Measurements from ENCODE around the gene RBCK1. TPM values are rescaled to one million over a fixed set of nuclear protein-coding genes. Genes with fewer than 3 reads are reported as not detected.

Gene RBCK1
- polyA plus RNA-seq (ENCODE audit: insufficient read length in 3 of 3), result 10 to 100 TPM; 81.2 to 98.0 (median 85.4) TPM
- long read RNA-seq, donor 1, transcript RBCK1-213 (3 exons, 1,200 nt), result major isoform, 13 of 26 reads
- long read RNA-seq, donor 1, transcript RBCK1-202 (12 exons, 2,774 nt), result minor isoform, 6 of 26 reads
- long read RNA-seq, donor 1, partial matches to known transcripts, result 5 of 26 reads
- long read RNA-seq, donor 1, other reads (novel, unspliced or antisense), result 0 of 26 reads
- long read RNA-seq, donor 2, transcript RBCK1-202 (12 exons, 2,774 nt), result major isoform, 9 of 23 reads
- long read RNA-seq, donor 2, transcript RBCK1-213 (3 exons, 1,200 nt), result minor isoform, 8 of 23 reads
- long read RNA-seq, donor 2, partial matches to known transcripts, result 5 of 23 reads
- long read RNA-seq, donor 2, other reads (novel, unspliced or antisense), result 0 of 23 reads
- long read RNA-seq, donor 3, transcript RBCK1-202 (12 exons, 2,774 nt), result major isoform, 16 of 36 reads
- long read RNA-seq, donor 3, transcript RBCK1-213 (3 exons, 1,200 nt), result major isoform, 16 of 36 reads
- long read RNA-seq, donor 3, partial matches to known transcripts, result 0 of 36 reads
- long read RNA-seq, donor 3, other reads (novel, unspliced or antisense), result 0 of 36 reads
- long read RNA-seq, donor 4, transcript RBCK1-213 (3 exons, 1,200 nt), result major isoform, 12 of 33 reads
- long read RNA-seq, donor 4, transcript RBCK1-202 (12 exons, 2,774 nt), result minor isoform, 6 of 33 reads
- long read RNA-seq, donor 4, partial matches to known transcripts, result 14 of 33 reads
- long read RNA-seq, donor 4, other reads (novel, unspliced or antisense), result 0 of 33 reads
- long read RNA-seq, donor 5, transcript RBCK1-202 (12 exons, 2,774 nt), result minor isoform, 7 of 49 reads
- long read RNA-seq, donor 5, transcript RBCK1-213 (3 exons, 1,200 nt), result major isoform, 17 of 49 reads
- long read RNA-seq, donor 5, partial matches to known transcripts, result 16 of 49 reads
- long read RNA-seq, donor 5, other reads (novel, unspliced or antisense), result 0 of 49 reads
- long read RNA-seq, donor 6, transcript RBCK1-202 (12 exons, 2,774 nt), result minor isoform, 7 of 47 reads
- long read RNA-seq, donor 6, transcript RBCK1-213 (3 exons, 1,200 nt), result major isoform, 17 of 47 reads
- long read RNA-seq, donor 6, partial matches to known transcripts, result 20 of 47 reads
- long read RNA-seq, donor 6, other reads (novel, unspliced or antisense), result 0 of 47 reads
- long read RNA-seq, donor 7, transcript RBCK1-213 (3 exons, 1,200 nt), result major isoform, 19 of 35 reads
- long read RNA-seq, donor 7, partial matches to known transcripts, result 9 of 35 reads
- long read RNA-seq, donor 7, other reads (novel, unspliced or antisense), result 0 of 35 reads
- long read RNA-seq, donor 8, transcript RBCK1-213 (3 exons, 1,200 nt), result major isoform, 15 of 67 reads
- long read RNA-seq, donor 8, transcript RBCK1-202 (12 exons, 2,774 nt), result minor isoform, 11 of 67 reads
- long read RNA-seq, donor 8, partial matches to known transcripts, result 32 of 67 reads
- long read RNA-seq, donor 8, other reads (novel, unspliced or antisense), result 0 of 67 reads
- long read RNA-seq, donor 9, transcript RBCK1-202 (12 exons, 2,774 nt), result major isoform, 15 of 35 reads
- long read RNA-seq, donor 9, transcript RBCK1-213 (3 exons, 1,200 nt), result minor isoform, 5 of 35 reads
- long read RNA-seq, donor 9, partial matches to known transcripts, result 10 of 35 reads
- long read RNA-seq, donor 9, other reads (novel, unspliced or antisense), result 0 of 35 reads
- long read RNA-seq, donor 10, transcript RBCK1-213 (3 exons, 1,200 nt), result major isoform, 11 of 21 reads
- long read RNA-seq, donor 10, transcript RBCK1-202 (12 exons, 2,774 nt), result minor isoform, 7 of 21 reads
- long read RNA-seq, donor 10, partial matches to known transcripts, result 0 of 21 reads
- long read RNA-seq, donor 10, other reads (novel, unspliced or antisense), result 0 of 21 reads
- long read RNA-seq, donor 11, transcript RBCK1-213 (3 exons, 1,200 nt), result major isoform, 6 of 13 reads
- long read RNA-seq, donor 11, transcript RBCK1-202 (12 exons, 2,774 nt), result minor isoform, 5 of 13 reads
- long read RNA-seq, donor 11, partial matches to known transcripts, result 0 of 13 reads
- long read RNA-seq, donor 11, other reads (novel, unspliced or antisense), result 0 of 13 reads
- long read RNA-seq, donor 12, transcript RBCK1-213 (3 exons, 1,200 nt), result major isoform, 5 of 10 reads
- long read RNA-seq, donor 12, partial matches to known transcripts, result 0 of 10 reads
- long read RNA-seq, donor 12, other reads (novel, unspliced or antisense), result 0 of 10 reads
- long read RNA-seq, donor 13, transcript RBCK1-213 (3 exons, 1,200 nt), result major isoform, 27 of 60 reads
- long read RNA-seq, donor 13, transcript RBCK1-202 (12 exons, 2,774 nt), result minor isoform, 13 of 60 reads
- long read RNA-seq, donor 13, partial matches to known transcripts, result 14 of 60 reads
- long read RNA-seq, donor 13, other reads (novel, unspliced or antisense), result 0 of 60 reads
- long read RNA-seq, donor 14, transcript RBCK1-213 (3 exons, 1,200 nt), result major isoform, 13 of 21 reads
- long read RNA-seq, donor 14, transcript RBCK1-202 (12 exons, 2,774 nt), result minor isoform, 6 of 21 reads
- long read RNA-seq, donor 14, partial matches to known transcripts, result 0 of 21 reads
- long read RNA-seq, donor 14, other reads (novel, unspliced or antisense), result 0 of 21 reads
- long read RNA-seq, donor 15, partial matches to known transcripts, result 0 of 6 reads
- long read RNA-seq, donor 15, other reads (novel, unspliced or antisense), result 0 of 6 reads
- long read RNA-seq, donor 16, transcript RBCK1-202 (12 exons, 2,774 nt), result minor isoform, 20 of 113 reads
- long read RNA-seq, donor 16, transcript RBCK1-213 (3 exons, 1,200 nt), result major isoform, 22 of 113 reads
- long read RNA-seq, donor 16, partial matches to known transcripts, result 65 of 113 reads
- long read RNA-seq, donor 16, other reads (novel, unspliced or antisense), result 0 of 113 reads

DNA sequence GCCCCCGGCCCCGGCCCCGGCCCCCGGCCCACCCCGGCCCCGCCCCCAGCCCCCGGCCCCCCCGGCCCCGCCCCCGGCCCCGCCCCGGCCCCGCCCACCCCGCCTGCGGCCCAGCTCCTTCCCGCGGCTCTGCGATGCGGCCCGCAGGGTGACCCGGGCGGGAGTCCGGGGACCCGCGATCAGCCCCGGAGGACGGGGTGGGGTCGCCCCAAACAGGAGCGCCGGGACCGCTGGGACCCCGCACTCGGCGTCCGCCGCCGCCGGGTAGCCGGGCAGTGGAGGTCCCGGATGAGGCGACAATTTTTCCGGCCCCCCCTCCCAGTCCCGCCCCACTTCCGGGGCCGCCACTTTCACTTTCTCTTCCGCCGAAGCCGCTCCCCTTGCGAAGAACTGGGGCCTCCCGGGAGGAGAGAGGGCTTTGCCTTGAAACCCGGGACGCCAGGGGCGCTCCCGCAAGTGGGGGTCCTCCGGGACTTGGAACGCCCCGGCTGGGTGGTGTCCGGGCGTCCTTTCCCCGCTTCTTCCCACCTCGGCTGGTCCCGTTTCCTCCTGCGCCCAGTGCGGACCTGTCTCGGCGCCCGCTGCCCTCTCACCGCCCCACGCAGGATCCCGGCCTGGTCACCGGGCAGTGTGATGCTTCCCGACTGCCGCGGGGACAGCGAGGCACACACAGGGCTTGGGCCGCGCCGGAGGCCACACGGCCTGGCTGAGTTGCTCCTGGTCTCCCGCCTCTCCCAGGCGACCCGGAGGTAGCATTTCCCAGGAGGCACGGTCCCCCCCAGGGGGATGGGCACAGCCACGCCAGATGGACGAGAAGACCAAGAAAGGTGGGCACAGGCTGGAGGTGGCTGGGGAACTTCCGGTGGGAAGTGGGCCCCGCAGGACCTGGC lies at the start of gene RBCK1:
RBCK1 (plus strand) TSS at position 347 of the 890 bp plus-strand sequence; CDS start at position 806, 459 bp downstream.
- peak; percentile 45 to 84 (median 72) for DNase-seq (ENCODE audit: extremely low read depth in 1 of 11, low read depth in 9 of 11, low spot score in 4 of 11)

GRCh38 chr20:358891-359555 lies 49.1 kb upstream of the RBCK1 start:
- no peak for DNase-seq (ENCODE audit: extremely low read depth in 1 of 11, low read depth in 9 of 11, low spot score in 4 of 11)

DNA sequence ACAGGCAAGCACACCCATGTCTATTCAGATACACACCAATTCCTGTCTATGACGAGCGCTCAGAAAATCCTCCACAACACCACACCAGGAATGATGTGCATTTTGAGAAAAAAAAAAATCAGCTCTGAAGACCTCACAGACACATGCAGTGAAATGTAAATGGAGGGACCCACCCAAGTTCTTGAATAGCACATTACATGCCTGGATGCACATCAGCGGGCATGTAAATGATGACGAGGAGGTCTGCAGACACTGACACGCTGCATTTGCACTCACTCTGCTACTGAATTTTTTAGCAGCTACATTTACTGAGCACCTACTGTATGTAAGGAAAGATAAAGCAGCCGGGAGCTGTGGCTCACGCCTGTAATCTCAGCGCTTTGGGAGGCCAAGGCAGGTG lies 46.5 kb upstream of the RBCK1 start:
- no peak for DNase-seq (ENCODE audit: extremely low read depth in 1 of 11, low read depth in 9 of 11, low spot score in 4 of 11)

DNA sequence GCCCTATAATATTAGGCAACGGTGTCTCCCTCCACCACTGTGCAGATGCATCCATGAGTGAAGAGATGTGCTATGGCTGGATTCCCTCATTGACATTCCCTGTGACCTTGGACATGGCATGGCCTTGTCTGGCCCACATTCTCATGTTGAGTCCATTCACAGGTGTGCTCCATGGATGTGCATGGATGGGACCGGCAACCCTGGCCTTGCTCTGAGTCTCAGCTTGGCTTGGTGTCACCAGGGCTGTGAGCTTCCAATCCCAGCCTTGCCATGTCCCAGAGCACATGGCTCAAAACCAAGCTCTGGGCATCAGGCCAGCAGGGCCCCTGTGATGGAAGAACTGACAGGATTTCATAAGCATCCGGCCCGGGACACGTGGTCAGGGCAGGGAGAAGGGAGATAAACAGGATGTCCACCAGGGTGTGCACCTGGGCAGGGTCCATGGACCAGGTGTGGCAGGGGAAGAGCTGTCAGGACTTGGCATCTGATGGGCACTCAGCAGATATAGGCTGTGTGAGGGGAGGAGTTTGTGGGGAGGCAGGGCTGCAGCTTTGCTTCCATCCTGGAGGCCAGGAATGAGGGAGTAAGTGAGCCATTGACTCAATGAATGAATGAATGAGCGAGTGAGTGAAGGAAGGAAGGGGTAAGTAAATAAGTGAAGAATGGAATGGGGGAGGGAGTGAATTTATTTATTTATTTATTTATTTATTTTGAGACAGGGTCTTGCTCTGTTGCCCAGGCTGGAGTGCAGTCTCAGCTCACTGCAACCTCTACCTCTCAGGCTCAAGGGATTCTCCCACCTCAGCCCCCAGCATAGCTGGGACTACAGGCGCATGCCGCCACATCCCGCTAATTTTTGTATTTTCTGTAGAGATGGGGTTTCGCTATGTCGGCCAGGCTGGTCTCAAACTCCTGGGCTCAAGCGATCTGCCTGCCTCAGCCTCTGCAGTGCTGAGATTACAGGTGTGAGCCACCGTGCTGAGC lies 45.5 kb upstream of the RBCK1 start:
- no peak for DNase-seq (ENCODE audit: extremely low read depth in 1 of 11, low read depth in 9 of 11, low spot score in 4 of 11)

DNA sequence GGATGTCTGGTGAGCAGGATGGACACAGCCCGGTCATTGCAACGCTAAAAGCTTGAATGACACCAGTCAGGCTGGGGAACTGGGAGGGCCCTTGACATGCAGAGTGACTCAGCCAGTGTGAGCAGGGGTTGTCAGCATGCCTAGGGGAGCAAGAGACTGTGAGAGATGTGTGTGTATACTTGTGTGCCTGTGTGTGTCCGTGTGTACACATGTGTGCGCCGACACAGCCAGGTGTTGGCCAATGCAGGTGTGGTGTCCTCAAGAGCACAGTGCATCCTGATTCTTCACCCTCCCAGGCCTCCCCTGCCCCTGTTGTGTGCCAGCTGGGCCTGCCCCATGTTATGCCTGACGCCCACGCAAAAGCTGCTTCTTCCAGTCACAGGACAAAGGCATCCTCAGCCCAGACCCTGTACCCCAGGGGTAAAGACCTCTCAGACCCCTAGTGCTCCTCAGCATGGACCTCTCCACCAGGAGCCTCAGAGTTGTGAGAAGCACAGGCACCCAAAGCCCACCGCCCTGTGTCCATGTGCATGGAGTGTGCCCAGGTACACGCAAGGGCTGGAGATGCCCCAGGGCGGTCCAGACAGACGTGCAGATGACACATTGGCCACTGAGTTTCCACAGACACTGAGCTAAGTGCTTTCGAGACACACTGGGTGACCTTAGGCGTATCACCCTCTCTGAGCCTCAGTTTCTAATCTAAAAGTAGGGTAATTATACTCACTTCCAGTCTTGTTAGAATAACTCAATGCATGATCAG lies 44.6 kb upstream of the RBCK1 start:
- no peak for DNase-seq (ENCODE audit: extremely low read depth in 1 of 11, low read depth in 9 of 11, low spot score in 4 of 11)

DNA sequence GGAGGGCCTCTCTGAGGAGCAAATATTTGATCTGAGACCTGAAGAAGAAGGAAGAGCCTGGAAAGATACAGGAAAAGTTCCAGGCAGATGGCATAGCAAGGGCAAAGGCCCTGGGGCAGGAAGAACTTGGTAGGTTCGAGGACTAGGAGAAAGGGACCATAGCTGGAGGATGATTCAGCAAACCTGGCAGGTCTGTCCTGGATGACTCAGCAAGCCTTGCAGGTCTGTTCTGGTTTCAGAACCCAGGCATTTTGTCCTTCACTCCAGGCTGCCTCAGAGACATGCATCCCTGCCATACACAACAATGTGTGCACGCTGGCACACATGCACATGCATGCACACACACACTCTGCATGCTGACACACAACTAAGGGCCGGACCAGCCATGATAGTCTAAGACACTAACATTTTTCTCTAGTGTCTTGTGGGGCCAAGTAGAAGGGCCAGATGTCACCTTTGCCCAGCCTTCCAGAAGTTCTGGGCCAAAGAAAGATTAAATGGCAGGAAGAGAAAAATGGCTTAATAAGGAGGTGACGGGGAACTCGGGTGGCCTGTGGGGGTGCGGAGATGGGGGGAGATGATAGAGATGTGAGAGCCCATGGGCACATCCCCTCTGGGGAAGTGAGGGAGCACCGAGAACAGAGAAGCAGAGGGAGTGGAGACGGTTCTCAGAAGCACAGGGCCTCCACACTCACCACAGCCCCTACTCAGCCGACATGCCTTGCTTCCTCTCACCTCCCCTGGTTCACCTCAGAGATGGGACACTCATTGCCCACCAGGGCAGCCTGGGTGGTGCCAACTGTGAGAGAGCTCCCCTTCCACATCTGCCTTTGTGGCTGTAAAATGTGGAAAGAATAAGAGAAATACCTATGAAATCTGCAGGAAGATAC lies 42.9 kb upstream of the RBCK1 start:
- no peak for DNase-seq (ENCODE audit: extremely low read depth in 1 of 11, low read depth in 9 of 11, low spot score in 4 of 11)

- DNase-seq (ENCODE audit: extremely low read depth in 1 of 11, low read depth in 9 of 11, low spot score in 4 of 11), result no peak
Observed at GRCh38 chr20:366041-366718, 41.9 kb upstream of the RBCK1 start.

GRCh38 chr20:366719-367485 lies 41.2 kb upstream of the RBCK1 start:
- DNase-seq (ENCODE audit: extremely low read depth in 1 of 11, low read depth in 9 of 11, low spot score in 4 of 11), result no peak

DNA sequence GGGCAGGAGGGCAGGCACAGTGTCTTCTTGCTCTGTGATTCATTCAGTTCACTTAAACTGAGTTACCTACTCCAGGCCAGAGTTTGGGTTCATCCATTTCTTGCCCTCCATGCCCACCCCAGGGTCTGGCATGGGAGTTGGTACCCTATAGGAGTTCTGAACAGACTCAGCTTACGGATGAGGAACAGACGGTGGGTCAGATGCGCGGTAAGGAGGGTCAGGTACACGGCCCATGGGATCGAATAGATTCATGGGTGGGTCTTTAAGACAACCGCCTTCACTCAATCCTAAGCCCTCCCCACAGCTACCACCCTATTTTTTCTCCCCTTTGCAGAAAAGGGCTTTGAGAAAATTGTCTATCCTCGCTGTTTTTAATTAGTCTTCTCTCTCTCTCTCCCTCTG lies 40.6 kb upstream of the RBCK1 start:
- no peak for DNase-seq (ENCODE audit: extremely low read depth in 1 of 11, low read depth in 9 of 11, low spot score in 4 of 11)

GRCh38 chr20:368915-369314 lies 39.2 kb upstream of the RBCK1 start:
- no peak for DNase-seq (ENCODE audit: extremely low read depth in 1 of 11, low read depth in 9 of 11, low spot score in 4 of 11)
